Activated CD8-positive, alpha-beta memory T cell treated with anti-CD3 and anti-CD28 coated beads for 4 hours (primary cell): ENCODE measurements around the gene PHC2.
"Not testable (repeated sequence)": the region's sequence is repeated elsewhere in the genome, so short reads cannot be mapped to it uniquely, and the experiment has no call there.

ENCODE experiments used
- DNase-seq, 2 donors: peaks; one replicate each; pipeline ENCODE4 v3.0.0-alpha.2; 2020; ENCODE audit warnings: low read depth in 2 of 2

Gene PHC2

DNA sequence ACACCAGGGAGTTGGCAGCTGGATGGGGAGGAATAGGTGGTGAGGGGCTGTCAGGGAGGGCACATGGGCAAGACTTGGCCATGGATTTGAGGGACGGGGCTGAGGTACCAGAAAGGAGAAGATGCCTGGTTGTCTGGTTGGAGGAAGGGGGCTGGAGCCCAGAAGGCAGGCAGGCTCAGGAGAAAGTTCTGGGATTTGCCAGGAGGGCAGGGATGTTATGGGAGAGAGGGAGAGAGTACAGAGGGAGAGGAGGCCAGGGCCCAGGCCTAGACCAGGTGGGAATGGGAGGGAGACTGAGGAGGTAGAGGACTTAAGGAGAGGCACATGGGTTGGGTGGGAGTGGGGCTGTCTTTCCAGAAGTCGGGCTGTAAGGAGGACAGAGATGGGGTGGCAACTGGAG, 114.3 kb downstream of the PHC2 start:
- DNase-seq = no peak

DNA sequence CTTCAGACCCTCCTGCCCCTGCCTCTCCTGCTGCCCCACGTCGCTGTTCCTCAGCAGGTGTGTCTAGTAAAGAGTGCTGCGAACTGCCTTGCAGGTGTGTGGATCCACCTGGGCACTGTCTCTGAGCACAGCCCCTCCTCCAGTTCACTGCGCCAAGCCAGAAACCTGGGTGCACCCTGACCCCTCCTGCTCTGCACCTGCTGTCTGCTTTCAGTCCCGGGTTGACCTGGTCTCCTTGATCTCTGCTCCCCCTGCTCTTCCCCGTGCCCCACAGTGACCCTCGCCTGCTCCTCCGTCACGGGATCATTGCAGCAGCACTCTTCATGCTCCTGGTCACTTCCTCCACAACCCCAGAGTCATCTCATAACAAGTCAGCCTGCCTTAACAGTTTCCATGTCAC, 116.5 kb downstream of the PHC2 start:
- DNase-seq = no peak

DNA sequence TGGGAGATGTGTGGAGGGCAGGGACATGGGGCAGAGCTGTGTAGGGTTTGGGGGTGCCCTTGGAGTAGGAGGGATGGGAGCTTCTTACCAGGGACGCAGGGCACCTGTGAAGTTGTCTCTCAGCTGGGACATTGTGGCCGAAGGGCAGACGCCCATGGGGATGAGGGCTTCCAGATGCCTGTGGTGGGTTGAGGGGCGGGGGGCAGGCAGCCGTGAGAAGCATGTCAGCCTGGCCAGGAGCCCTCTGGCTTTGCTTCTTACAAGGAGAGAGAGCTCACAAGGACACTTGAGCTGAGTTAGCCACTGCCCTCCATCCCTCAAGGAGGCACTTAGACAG, 118.5 kb downstream of the PHC2 start:
- no peak for DNase-seq

DNA sequence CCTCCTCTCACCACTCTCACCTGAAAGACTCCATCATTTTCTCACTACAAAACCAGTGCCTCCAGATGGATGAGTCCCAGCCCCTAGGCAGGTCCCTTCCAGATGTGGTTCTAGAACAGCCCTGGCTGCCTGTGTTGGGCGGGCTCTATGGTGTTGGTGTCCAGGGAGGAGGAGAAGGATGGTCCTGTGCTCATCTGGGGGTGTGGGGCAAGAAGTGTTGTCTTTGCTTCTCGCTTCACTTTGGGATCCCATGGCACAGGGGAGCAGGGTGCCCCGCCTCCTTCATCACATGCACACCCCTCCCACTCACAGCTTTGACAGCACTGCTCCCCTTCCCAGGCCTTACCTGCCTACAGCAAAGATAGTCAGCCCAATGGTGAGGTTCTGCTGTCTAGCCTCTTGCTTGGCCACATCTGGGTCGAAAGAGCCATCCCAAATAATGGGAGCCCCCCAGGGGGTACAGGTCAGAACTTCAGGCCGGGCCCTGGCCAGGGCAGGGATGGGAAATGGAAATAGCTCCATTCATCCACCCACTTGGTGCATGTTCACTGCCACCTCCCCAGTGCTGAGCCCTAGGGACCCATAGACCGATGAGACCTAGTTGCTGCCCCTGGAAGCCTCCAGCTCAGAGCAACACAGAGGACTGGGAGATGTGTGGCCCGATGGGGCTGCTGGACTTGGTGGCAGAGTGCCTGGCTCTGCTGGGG, 119.0 kb downstream of the PHC2 start:
- DNase-seq = no peak

DNA sequence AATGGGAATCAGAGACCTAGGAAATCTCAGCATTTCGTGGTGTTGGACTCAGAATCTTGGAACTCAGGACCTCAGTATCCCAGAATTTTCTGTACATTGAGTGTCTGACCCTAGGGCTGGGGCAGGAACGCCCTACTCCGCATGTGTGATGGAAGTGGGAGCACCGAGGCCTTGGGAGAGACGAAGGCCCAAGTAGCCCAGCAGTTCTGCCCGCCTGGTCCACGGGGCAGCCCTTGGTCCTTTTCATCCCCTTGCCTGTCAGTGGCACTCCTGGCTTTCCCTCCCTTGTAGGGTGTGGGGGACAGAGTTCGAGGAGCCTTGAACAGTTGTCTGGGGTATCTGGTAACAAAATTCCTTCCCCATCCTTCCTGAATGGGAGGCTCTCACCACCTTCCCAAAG, 120.2 kb downstream of the PHC2 start:
- no peak for DNase-seq

DNA sequence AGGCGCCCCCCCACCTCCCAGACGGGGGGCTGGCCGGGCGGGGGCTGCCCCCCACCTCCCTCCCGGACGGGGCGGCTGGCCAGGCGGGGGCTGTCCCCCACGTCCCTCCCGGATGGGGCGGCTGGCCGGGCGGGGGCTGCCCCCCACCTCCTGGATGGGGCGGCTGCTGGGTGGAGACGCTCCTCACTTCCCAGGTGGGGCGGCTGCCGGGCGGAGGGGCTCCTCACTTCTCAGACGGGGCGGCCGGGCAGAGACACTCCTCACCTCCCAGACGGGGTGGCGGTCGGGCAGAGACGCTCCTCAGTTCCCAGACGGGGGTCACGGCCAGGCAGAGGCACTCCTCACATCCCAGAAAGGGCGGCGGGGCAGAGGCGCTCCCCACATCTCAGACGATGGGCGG, 121.5 kb downstream of the PHC2 start:
- not testable (repeated sequence) for DNase-seq

DNA sequence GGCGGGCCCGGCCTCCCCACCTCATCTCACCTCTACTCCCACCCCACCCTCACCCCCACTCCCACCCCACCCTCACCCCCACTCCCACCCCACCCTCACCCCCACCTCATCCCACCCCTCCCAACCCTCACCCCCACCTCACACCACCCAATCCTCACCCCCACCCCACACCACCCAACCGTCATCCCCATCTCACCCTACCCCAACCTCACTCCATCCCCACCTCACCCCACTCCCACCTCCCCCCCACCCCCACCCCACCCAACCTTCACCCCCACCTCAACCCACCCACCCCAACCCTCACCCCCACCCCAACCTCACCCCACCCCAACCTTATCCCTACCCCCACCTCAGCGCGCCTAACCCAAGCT, 123.4 kb downstream of the PHC2 start:
- DNase-seq = no peak

DNA sequence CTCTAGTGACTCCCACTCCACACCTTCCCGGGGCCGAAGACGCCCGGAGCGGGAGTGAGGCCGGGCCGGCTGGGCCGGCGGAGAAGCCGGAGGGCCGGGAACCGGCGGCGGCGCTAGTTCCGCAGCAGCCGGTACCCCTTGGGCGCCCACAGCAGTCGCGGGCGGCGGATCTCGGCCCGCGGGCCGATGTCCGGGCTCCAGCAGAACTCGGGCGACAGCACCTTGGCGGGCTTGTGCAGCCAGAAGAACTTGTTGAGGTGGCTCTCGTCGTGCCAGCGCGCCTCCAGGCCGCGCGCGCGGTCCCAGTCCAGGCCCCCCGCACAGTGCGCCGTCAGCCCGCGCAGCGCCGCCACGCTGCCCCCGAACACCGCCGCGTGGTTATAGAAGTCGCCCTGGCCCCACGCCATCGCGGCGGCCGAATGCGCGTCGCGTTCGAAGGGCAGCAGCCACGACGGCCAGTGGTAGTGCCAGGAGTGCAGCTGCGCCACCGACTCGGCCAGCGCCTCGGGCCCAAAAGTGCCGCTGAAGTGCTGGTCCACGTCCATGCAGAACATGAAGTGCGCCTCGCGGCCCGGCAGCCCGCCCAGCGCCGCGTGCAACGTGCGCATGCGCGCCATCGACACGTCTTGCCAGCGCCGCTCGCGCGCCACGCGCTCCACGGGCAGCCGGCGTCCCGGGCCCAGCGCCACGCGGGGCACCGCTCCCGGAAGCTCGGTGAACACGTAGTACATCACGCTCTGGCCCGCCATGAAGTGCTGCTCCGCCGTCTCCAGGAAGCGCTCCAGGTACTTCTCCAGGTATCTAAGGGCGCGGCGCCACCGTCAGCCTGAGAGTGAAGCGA, 124.0 kb downstream of the PHC2 start:
- DNase-seq = no peak

DNA sequence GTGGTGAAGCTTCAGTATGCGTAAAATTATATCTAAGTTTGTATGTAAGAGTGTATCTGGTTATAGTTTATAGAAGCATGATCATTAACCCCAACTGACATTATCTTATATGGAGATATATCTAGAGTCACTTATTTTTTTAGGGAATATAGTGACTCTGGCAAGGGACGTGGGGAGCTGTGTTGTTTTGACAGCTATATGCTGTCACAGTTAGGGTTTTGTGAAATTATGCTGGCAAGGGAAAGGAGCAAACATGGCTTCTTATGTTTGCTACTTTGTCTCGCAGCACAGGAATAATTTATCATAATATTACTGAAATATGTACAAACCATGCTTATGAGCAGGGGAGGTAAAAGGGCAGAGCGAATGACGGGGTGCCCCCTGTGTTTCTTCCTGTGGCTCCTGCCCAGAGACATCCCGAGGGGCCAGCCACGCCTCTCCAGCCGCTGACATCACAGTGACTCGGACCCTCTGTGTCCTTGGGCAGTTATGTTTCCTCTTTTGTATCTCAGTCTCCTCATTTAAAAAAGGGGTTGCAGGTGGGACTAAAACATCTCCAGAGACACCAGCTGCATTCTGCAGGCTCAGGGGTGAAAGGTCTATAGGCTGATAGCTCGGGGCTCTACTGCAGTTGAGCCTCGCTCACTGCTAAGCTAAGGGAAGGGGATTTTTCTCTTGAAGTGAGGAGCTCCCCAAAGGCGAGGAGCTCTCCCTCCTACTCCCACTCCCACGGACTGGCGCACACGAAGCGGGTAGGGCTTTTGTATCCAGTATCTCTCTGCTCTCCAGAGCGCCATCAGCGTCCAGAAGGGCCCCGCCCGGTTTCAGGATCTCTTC, 124.9 kb downstream of the PHC2 start:
- DNase-seq = no peak

DNA sequence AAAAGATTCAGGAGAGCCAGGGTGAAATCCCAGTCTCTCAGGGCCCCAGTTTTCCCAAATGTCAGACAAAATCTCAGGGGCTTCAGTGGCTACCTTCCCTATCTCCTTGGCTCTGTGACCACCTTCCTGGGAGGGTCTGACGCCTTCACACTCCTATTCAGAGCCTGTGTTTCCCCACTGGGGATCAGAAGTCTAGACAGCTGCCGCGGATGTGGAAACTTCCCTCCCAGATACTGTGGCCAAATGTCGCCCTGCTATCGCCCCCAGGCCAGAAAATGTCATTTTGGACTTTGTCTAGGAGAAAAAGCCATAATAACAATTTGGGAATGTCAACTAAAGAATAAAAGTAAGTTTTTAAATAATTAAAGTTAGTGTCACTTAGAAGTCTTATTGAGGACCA, 125.9 kb downstream of the PHC2 start:
- DNase-seq = no peak

DNA sequence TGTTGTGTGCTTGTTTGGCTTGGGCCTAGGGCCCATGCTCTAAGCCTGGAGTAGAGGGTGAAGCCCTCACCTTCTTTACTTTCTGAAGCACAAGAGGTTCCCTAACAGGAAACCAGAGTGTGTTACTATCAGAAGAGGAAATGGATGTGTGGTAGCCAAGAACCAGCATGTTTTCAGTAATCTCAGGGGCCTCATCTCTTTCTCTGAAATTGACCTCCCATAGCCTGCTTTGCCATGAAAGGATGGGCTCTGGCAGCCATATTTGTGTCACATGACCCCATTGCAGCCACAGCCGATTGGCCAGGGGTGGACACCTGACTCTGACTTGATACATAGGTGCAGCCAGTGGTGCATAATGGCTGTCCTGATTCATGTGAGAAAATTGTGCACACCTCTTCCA, 128.6 kb downstream of the PHC2 start:
- no peak for DNase-seq

DNA sequence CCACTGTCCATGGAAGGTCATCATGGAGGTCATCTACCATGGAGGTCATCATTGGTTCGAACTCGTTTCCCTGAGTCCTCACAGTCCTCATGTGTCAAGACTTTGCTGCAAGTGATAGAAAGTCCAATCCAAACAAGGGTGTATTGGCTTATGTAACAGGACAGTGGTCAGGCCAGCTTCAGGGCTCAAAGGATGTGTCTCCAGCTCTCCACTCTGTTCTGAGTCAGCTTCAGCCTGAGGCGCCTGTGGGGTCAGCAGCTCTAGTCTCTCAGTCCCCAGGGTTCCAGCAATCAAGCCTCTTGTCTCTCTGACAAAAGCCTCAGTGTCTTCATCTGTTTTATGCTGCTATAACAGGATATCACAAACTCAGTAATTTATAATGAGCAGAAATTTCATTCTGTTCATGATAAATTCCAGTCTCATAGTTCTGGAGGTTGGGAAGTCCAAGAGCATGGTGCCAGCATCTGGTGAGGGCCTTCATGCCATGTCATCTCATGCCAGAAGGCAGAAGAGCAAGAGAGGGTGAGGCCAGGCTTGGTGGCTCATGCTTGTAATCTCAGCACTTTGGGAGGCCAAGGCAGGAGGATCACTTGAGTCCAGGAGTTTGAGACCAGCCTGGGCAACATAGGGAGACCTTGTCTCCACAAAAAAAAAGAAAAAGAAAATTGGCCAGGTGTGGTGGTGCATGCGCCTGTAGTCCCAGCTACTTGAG, 129.5 kb downstream of the PHC2 start:
- DNase-seq = no peak

DNA sequence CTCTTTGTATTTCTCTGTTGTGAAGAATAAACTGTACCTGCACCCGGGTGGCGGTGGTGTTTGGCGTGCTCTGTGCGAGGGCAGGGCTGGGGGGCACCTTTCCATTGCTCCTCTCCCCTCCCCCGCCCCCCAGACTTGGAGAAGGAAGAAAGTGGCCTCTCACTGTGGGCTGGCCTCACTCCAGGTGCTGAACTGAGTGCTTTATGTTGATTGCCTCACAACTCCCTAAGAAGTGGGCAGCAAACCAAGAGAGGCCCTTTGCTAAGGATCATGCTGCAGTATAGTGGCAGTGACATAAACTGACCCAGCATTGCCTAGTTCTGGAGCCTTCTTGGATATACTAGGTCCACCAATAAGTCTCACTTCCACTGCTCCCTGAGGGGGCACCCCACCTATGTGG, 130.2 kb downstream of the PHC2 start:
- no peak for DNase-seq

DNA sequence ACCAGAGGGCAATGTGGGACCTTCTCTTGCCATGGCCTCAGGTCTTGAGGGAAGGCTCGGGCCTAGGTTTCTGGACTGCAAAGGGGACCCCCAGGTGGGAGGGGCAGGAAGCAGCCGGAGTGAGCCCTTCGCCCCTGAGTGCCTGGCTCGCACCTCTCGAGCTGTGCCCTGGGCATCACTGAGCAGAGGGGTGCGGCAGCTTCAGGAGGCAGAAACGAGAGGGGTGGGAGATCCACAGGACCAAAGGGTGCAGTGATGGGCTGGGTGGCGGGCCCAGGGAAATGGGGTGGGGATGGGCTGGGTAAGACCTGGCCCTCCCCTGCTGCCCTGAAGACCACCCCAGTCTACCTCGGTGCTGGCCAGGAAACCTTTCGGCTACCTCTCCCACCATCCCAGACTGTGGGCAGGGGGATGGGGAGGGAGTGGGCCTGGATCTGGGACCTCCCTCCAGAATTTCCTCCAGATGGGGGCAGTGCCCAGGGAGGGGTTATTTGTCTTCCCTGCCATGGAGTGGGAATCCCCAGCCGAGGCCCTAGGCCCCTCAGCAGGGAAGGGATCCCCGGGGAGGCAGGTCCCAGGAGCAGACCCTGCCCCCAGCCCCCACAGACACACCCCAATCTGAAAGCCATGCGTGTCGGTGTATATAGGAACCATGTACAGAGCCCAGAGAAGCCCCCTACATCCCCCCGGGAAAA, 131.3 kb downstream of the PHC2 start:
- DNase-seq = no peak

DNA sequence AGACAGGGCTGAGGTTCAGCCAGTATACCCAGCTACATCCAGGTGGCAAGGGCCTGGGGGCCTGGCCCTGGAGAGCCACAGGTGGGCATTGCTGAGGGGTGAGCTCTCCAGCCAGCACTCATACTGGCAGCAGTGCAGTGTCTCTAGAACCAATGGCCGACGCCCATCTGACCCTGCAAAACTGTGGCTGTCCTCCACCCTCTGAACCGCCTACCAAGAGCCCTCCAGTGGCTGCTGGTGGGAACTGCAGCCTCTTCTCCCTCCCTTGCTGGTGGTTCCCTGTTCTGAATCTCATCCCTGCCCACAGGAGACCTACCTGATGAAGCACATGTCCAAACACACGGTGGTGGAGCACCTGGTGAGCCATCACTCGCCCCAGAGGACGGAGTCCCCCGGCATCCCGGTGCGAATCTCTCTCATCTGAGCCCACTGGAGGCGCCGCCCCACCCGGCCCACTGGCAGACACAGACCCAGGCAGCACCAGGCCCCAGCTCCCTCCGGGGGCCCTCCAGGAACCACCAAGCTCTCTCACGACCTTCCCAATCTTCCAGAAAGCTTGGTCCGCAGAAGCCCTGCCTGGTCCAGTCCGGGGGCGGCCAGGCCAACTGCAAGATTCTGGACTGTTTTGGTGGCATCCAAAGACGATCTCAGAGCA, 132.1 kb downstream of the PHC2 start:
- peak; percentile 14 to 30 for DNase-seq

DNA sequence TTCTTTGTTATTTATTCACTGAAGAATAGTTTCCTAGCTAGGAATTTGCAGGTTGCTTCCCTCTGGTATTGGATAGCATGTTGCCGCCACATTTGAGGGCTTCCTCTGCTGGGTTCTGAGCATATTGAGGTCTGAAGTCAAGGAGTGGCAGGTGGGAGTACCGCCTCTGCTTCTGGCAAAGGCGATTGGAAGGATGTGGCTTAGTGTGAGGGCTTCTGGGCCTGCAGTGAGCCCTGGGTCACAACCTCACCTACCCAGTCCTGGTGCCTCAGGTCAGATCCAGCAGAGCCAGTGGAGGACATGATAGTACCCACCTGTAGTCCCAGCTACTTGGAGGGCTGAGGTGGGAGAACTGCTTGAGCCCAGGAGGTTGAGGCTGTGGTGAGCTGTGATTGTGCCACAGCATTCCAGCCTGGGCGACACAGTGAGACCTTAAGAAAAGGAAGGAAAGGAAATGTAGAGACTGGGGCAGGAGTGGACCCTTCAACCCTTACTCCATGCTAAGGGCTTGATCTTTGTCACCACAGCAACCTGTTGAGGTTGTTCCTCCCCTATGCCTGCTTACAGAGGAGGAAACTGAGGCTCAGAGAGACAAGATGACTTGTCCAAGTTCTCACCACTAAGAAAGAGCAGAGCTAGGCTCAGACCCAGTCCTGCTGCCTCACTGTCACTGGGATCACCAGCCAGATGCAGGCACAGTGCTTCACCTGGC, 132.8 kb downstream of the PHC2 start:
- no peak for DNase-seq

DNA sequence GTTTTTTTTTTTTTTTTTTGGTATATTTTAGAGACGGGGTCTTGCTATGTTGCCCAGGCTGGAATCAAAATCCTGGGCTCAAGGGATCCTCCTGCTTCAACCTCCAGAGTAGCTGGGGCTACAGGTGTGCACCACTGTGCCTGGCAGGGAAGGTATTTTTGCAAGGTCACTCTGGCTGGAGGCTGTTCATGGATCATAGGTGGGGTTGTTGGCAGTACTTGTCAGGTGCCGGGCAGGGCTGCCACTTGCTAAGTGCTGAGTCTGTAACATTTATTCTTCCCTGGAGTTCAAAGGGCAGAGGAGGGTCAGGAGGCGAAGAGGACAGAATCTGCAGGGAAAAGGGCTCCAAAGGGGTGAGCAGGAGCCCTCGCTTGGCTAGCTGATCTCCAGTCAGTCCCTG, 134.1 kb downstream of the PHC2 start:
- no peak for DNase-seq

DNA sequence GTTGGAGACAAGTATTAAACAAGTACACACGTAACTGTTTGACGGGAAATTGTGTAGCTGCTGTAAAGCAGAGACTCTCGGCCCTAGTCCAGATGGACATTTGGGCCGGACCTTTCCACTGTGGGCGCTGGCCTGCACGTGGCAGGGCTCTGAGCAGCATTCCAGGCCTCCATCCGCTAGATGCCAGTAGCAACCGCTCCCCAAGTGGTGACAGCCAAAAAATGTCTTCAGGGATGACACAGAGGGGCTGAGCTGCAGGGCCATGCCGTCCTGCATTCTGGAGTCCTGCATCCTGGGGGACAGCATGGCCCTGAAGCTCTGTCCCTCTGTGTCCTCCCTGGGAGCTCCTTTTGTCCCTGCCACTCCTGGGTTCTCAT, 134.8 kb downstream of the PHC2 start:
- DNase-seq = no peak

DNA sequence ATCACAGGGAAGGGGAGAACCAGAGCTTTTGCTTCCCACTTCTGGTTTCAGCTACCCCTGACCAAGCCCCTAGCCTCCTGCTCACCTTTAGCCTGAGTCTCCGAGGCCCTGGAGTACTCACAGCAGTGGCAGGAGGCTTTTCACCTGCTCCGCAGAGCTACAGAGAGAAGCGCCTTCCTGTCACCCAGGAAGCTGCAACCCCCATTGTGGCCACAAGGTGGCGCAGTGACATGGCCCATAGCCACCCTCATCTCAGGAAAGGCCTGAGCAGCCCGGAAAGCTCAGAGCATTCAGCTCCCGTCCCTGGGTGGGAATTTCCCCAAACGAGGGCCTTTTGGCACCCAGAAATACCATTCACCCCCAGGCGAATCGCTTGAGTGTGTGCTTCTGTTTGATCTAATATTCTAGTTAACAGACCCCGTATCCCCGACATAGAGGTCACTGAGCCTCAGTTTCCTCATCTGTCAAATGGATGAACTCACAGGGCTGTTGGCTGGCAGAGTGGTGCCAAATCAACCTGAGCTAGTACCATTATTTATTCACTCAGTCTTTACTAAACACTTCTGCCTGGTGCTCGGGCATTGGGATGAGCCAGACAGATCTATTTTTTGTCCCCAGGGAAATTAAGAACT, 135.3 kb downstream of the PHC2 start:
- DNase-seq = peak; percentile 68 to 79

DNA sequence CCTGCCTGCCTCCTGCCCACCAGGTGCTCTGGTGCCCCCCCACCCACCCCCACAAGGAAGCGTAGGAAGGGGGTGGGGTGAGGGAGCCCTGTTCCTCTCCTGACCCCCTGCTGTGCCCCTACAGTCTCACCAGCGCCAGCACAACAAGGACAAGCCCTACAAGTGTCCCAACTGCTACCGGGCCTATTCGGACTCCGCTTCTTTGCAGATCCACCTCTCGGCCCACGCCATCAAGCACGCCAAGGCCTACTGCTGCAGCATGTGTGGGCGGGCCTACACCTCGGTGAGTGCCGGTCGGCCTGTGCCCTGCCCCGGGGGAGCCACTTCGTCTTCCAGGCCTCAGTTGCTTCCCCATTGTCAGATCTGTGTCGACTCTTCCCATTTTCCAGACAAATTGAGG, 135.9 kb downstream of the PHC2 start:
- no peak for DNase-seq
